Renal cortex interstitium (tissue), 11 donors: ENCODE results near the gene STARD3NL. TPM values are rescaled to one million over a fixed set of nuclear protein-coding genes. Genes with fewer than 3 reads are reported as not detected.
"Not testable (repeated sequence)": the region's sequence is repeated elsewhere in the genome, so short reads cannot be mapped to it uniquely, and the experiment has no call there.

Experiments
- DNase-seq, 11 donors: peaks; one replicate each; pipeline ENCODE4 v3.0.0-alpha.2; 2013; ENCODE audit warnings: low read depth in 9 of 11, low spot score in 4 of 11; ENCODE audit errors: extremely low read depth in 1 of 11
- polyA plus RNA-seq, 3 donors: library from polyadenylated mRNA; unstranded; fragments of 120-200 nt; gene quantifications; one replicate each; pipeline ENCODE4 v1.2.1, GENCODE V29; 2013; ENCODE audit not compliant: insufficient read length in 3 of 3

The STARD3NL gene
- polyA plus RNA-seq, 3 donors, result 59.8 to 69.1 (median 62.0) TPM

DNA sequence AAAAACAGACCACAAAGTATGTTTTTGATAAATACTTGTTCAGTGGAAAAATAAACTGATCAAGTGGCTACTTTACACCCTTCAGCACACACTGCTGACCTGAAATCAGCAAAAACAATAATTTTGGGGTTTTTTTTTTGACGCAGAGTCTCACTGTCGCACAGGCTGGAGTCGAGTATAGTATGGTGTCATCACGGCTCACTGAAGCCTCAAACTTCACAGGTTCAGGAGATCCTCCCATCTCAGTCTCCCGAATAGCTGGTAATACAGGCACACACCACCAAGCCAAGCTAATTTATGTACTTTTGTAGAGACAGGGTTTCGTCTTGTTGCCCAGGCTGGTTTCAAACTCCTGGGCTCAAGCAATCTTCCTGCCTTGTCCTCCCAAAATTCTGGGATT lies 64.8 kb downstream of the STARD3NL start:
- DNase-seq, result no peak

DNA sequence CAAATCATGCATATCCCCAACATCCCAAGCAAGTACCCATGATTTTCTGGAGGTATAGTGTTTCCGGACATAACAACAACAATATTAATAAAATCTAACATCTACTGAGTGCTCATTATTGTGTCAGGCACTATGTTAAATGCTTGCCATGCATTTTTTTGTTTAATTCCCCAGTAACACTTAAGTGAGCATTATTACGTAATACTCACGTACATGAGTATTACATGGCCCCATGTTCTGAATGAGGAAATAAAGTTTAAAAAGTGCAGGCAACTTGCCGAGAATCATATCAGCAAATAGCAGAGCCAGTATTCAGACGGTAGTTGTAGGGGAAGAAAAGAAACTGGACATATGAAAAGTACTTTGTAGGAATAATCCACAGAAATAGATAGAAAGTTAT lies 65.3 kb downstream of the STARD3NL start:
- DNase-seq, result not testable (repeated sequence)

DNA sequence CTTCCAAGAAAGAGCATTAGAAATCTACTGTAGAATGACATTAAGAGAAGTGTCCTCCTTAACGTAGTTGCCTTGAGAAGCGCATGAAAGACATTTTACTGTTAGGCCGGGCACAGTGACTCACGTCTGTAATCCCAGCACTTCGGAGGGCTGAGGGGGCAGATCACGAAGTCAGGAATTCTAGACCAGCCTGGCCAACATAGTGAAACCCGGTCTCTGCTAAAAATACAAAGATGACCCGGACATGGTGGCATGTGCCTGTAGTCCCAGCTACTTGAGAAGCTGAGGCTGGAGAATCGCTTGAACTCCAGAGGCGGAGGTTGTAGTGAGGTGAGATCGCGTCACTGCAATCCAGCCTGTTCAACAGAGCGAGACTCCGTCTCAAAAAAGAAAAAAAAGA lies 66.5 kb downstream of the STARD3NL start:
- DNase-seq, result no peak

DNA sequence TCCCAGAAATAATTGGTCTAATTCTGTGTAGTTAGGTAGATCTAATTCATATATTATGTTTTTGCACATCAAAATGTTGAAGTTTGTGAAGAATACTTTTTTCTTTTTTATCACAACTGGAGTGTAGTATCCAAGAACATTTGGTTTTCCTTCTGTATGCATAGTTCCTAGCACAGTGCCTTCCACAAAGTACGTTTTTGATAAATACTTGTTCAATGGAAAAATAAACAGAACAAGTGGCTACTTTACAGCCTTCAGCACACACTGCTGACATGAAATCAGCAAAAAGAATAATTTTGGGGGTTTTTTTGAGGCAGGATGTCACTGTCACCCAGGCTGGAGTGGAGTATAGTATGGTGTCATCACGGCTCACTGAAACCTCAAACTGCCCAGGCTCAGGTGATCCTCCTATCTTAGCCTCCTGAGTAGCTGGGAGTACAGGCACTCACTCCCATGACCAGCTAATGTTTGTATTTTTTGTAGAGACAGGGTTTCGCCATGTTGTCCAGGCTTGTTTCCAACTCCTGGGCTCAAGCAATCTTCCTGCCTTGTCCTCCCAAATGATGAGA lies 67.4 kb downstream of the STARD3NL start:
- no peak for DNase-seq

DNA sequence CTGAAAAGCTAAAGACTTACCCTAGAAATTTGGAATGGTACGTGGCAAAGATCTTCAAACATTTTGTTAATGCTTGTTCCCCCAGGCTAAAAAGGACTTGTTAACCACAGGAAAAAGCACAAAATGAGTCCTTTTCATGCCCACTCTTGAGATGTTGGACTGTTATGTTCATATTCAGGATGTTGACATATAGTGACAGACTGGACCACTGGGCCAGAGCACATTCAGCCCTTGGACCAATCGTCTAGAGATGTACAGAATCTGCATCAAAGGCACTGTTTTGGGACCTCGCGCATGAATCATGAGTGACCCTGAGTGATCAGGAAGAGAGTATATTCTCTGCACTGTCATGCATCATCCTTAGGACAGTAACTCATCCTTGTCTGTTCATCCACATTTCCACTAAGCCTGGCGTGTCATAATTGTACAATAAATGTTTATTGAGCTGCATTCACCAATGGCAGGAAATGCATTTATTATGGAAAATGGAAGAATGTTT lies 70.1 kb downstream of the STARD3NL start:
- no peak for DNase-seq

DNA sequence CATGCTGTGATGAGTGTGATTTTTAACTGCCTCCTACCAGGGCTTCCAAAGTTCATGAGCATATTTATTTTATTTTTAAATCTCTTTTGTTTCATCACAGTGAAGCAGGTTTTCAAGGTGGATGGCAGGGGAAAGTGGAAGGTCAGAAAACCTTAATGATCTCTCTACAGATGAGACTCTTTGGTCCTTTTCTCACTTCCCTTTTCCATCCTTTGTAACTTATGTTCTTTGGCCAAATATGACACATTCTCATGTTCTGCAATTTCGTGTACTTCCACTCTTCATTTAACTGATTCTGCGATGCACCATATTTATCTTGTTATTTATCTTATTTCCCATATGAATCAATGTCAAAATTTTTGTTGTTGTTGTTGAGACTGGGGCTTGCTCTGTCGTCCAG lies 71.8 kb downstream of the STARD3NL start:
- DNase-seq, result not testable (repeated sequence)

DNA sequence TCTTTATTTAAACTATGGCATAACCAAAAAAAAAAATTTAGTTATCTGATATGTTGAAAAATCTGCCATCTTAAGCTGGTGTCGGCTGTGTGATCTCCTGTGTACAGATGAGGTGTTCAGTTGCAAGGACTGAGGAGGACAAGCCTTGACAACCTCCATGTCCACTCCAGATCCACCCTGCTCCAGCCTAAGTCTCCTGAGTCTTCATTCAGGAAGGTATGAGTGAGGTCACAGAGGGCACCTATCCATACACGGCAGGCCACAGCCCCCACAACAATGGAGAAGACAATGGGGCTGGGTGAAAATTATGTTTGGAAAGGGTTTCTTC lies 79.3 kb downstream of the STARD3NL start:
- no peak for DNase-seq

DNA sequence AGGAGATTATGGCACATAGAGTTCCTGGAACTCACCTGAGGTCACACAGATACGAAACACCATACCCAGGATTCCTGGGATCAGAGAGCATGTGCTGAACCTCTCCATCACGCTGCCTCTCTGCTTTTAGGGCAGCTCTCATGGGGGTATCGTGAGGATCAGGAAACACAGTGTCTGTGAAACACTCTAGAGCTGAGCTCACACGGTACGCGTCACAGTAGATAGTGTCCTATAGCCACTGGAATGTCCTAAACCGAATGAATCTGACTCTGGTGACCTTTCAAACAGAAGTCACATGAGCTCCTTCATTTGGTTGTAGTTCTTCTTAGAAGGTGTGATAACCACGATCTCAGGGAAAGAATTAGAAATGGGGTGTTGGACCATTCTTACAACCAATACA lies 81.1 kb downstream of the STARD3NL start:
- not testable (repeated sequence) for DNase-seq

DNA sequence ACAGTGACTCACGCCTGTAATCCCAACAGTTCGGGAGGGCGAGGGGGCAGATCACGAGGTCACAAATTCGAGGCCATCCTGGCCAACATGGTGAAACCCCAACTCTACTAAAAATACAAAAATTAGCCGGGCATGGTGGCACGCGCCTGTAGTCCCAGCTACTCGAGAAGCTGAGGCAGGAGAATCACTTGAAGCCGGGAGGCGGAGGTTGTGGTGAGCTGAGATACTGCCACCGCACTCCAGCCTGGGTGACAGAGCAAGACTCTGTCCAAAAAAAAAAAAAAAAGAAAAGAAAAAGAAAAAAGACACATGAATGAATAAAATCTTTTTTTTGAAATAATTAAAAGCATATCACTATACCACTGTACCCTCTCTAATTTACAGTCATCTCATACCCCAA lies 83.6 kb downstream of the STARD3NL start:
- not testable (repeated sequence) for DNase-seq

DNA sequence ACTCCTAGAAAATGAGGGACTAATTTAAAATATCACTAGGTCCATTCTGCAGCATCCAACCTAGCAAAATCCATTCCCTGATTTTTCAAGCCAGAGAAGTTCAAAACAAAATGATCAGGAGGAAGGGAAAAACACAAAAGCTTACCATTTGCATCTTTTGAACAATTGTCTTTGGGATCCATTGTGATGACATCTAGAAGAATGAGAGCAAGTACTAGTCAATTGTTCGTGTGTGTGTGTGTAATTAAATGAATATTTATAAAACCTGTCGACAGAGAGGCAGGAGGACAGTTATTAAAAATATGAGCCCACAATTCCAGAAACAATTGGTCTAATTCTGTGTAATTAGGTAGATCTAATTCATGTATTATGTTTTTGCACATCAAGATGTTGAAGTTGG lies 84.0 kb downstream of the STARD3NL start:
- DNase-seq, result not testable (repeated sequence)

DNA sequence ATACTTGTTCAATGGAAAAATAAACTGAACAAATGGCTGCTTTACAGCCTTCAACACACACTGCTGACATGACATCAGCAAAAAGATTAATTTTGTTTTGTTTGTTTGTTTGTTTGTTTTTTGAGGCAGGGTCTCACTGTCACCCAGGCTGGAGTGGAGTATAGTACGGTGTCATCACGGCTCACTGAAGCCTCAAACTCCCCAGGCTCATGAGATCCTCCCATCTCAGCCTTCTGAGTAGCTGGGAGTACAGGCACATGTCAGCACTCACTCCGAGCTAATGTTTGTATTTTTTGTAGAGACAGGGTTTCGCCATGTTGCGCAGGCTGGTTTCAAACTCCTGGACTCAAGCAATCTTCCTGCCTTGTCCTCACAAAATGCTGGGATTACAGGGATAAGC lies 84.5 kb downstream of the STARD3NL start:
- no peak for DNase-seq

DNA sequence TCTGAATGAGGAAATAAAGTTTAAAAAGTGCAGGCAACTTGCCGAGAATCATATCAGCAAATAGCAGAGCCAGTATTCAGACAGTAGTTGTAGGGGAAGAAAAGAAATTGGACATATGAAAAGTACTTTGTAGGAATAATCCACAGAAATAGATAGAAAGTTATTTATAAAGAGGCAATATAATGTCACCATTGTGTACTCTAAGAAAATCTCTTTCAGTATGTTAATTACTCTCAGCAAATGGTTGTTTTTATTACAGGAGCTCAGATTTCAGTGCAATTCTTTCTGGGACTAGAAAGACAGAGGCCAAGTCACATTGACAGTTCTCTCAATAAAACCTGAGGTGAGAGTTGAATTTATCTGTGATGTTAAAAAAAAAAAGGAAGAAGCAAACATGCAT lies 85.2 kb downstream of the STARD3NL start:
- not testable (repeated sequence) for DNase-seq

DNA sequence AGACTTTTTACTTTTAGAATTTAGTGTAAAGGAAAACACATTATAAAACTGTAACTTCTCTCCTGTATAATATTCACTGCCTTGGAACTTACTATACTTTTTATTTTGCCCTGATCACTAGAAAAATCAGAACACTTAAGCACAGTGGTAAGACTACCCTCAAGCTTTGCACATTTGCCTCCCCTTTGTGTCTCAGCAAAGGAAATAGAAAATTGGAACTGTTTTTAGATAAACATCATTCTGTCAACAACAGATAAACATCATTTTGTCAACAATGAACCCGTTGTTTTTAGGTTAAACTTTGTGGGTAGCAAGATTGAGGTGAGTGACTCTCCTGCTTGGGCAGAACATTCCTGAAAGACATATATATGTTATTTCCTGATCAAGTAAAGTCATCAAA lies 86.6 kb downstream of the STARD3NL start:
- not testable (repeated sequence) for DNase-seq

DNA sequence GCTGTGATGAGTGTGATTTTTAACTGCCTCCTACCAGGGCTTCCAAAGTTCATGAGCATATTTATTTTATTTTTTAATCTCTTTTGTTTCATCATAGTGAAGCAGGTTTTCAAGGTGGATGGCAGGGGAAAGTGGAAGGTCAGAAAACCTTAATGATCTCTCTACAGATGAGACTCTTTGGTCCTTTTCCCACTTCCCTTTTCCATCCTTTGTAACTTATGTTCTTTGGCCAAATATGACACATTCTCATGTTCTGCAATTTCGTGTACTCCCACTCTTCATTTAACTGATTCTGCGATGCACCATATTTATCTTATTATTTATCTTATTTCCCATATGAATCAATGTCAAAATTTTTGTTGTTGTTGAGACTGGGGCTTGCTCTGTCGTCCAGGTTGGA lies 87.9 kb downstream of the STARD3NL start:
- not testable (repeated sequence) for DNase-seq

DNA sequence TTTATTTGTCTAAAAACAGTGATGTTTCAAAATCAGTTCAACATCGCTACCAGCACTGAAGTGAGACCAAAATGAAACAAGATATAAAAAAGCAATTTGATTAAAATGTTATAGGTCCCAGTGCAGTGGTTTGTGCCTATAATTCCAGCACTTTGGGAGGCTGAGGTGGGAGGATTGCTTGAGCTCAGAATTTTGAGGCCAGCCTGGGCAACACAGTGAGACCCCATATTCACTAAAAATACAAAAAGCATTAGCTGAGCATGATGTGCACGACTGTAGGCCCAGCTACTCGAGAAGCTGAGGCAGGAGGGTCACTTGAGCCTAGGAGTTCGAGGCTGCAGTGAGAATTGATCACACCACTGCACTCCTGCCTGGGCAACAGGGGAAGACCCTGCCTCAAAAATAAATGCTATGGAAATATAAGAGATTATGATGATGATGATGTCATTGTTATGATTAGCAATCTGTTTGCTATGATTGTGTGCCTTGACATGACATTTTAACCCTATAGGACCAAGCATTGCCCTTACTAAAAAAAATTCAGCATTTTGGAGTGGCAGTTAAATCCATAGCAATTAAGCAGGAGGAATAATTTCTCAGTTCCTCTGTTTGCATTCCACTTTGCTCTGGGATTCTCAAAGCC lies 91.8 kb downstream of the STARD3NL start:
- DNase-seq, result not testable (repeated sequence)

DNA sequence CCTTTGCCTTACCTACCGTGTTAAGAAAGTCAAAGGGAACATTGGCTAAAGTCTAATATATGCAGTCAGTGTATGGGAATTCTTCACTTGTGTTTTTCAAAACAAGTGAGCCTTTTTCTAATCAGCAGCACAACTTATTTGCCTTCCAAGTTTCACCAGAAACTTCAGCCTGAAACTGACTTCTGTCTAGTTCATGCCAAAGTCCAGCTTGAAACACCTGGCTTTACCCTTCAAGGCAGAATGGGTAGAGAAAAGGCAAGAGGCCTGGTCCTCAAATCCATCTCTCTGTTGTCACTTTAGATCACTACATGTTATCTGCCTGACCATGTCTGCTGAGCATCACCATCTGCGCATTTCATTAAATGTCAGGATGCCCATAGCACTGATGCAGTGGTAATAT lies 92.4 kb downstream of the STARD3NL start:
- not testable (repeated sequence) for DNase-seq

DNA sequence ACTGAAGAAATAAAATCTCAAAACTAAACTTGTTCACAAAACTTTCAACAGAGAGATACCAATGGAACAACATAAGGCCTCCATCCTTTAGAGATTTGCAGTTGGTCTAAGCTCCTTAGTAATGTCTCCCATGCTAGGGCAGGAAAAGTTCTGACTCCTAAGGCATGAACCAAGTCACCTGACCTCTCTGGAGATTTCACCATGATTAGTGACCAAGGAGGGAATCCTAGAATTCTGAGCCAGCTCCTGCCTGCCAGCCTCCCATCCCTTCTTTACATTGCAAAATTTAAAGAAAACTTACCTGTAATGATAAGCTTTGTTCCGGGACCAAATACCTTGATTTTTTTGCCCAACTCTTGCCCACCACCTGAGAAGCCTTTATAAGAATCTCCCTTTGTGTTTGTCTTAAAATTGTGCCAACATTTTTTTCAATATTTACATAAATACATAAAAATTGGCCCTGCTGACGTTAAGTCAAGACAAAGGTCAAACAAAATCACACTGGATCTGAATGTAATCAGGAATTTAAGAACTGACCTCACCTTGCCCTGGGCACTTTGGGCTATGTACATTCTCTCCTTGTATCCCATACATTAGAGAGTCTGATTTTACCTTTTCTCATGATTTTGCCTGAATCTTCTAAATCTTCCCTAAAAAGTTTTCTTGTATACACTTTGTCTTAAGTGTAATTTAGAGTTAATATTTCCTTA lies 95.4 kb downstream of the STARD3NL start, which contains the start of gene TARP:
TSS of gene TARP (minus strand) at position 351 of the 710 bp plus-strand sequence.
- DNase-seq, result no peak

DNA sequence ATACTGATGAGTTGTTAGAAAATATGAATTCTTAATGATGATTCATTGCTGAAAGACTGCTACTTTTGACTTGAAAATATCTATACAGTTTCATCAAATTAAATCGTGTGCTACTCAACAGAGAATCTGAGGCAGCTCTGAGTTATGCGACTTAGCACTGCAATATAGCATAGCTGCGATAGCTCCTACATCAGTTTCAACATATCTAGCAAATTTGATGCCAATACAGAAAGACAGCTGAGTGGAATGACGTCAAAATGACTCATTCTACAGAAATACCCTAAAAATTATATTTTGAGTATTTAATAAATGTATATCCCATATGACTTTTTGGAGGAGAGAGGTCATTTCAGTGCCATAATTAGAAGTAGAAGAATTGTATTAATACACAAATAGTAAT lies 96.4 kb downstream of the STARD3NL start:
- DNase-seq, result no peak

DNA sequence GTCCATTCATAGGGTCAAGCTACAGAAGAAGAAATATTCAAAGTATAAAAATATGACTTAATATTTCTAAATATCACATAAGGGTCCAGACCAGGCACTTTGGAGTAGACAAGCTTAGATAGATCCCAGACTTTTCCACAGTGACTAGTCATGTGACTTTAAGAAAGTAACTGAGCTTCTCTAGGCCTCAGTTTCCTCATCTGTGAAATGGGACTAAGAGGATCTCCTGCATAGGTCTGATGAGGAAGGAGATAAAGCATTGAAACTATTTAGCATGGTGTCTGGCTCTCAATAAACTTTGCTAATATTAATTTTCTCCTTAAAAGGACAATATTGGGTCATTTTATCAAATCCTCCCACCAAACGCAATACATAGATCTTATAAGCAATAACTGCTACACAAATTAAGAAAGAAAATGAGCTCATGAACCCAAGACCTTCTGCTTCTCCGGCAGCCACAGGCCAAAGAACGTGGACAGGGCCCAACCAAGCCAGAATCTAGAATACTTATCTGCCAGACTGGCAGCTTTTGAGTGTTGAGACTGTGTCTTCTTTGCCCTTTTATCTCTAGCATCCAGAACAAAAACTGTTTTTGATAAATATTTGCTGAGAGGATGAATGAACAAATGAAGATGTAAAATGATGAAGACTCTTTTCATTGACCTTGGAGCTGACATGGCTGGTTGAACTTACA lies 97.0 kb downstream of the STARD3NL start:
- no peak for DNase-seq
